Measurements from ENCODE around the gene KLB. TPM values are rescaled to one million over a fixed set of nuclear protein-coding genes. Genes with fewer than 3 reads are reported as not detected.

The KLB gene
- polyA plus RNA-seq, 1 donor (not counting 4 experiments of a cell fraction or from before 2014, with no cell fraction given) = not detected

- Histone ChIP-seq H3K4me1 (ENCODE audit: control insufficient read depth, extremely low read depth, insufficient read depth, low read length) (peaks cover 9% of the 10 kb centered on the region), H3K27me3 (ENCODE audit: control insufficient read depth, extremely low read depth, insufficient read depth, low read length) (no peaks in the 10 kb centered on the region), H3K36me3 (ENCODE audit: control insufficient read depth in 2 of 2, extremely low read depth in 1 of 2, insufficient read depth in 2 of 2, low read length in 2 of 2) (peaks cover 25 to 49% of the 10 kb centered on the region in 2 experiments), H3K79me2 (ENCODE audit: control insufficient read depth, insufficient read depth, low read length) (peaks cover 8% of the 10 kb centered on the region), H4K20me1 (ENCODE audit: control insufficient read depth, extremely low read depth, insufficient read depth, low read length) (peaks cover 24% of the 10 kb centered on the region), H3K9me1 (ENCODE audit: control insufficient read depth, extremely low read depth, insufficient read depth, low read length) (no peaks in the 10 kb centered on the region), H3K4me2 (ENCODE audit: control insufficient read depth, extremely low read depth, insufficient read depth, low read depth, low read length) (no peak overlapping the region), H3K9me3 (ENCODE audit: control insufficient read depth, low read depth, low read length) (no peaks in the 10 kb centered on the region), H3K9ac (ENCODE audit: control insufficient read depth, extremely low read depth, insufficient read depth, low read length) (no peak overlapping the region), H3K4me3 (ENCODE audit: control insufficient read depth in 2 of 3, extremely low read depth in 1 of 3, insufficient read depth in 2 of 3, low read depth in 1 of 3, low read length in 3 of 3) (no peak overlapping the region), H2AFZ (ENCODE audit: control insufficient read depth, low read length) (no peak overlapping the region), H3K27ac (ENCODE audit: control insufficient read depth, insufficient read depth, low read length) (no peak overlapping the region)
- TF ChIP-seq EZH2 (IDR thresholded peaks at IDR 0.05; ENCODE audit: low read length) (no peak), CTCF (optimal IDR thresholded peaks at IDR 0.05 in 1 of 3, IDR thresholded peaks at IDR 0.05 in 1 of 3, conservative IDR thresholded peaks at IDR 0.05 in 1 of 3; ENCODE audit: extremely low read depth in 1 of 3, insufficient read depth in 2 of 3, low read length in 3 of 3) (no peak)
- DNase-seq (ENCODE audit: low read depth, low spot score) (no peak), FAIRE-seq (no peak)
- dilution Hi-C loops (cut with MboI; ENCODE audit: extremely low pct_ligation_motif_present, low sequenced_read_pairs) = no loop called here
These were observed 43.9 kb downstream of the KLB start for GRCh38 chr4:39450618-39451017.

GRCh38 chr4:39451423-39452023 lies 44.8 kb downstream of the KLB start:
- Histone ChIP-seq H2AFZ (ENCODE audit: control insufficient read depth, low read length) (no peak overlapping the region), H3K27me3 (ENCODE audit: control insufficient read depth, extremely low read depth, insufficient read depth, low read length) (no peaks in the 10 kb centered on the region), H3K9ac (ENCODE audit: control insufficient read depth, extremely low read depth, insufficient read depth, low read length) (no peak overlapping the region), H3K4me1 (ENCODE audit: control insufficient read depth, extremely low read depth, insufficient read depth, low read length) (peaks cover 16% of the 10 kb centered on the region), H3K4me2 (ENCODE audit: control insufficient read depth, extremely low read depth, insufficient read depth, low read depth, low read length) (no peak overlapping the region), H3K9me1 (ENCODE audit: control insufficient read depth, extremely low read depth, insufficient read depth, low read length) (no peaks in the 10 kb centered on the region), H3K27ac (ENCODE audit: control insufficient read depth, insufficient read depth, low read length) (no peak overlapping the region), H4K20me1 (ENCODE audit: control insufficient read depth, extremely low read depth, insufficient read depth, low read length) (peaks cover 29% of the 10 kb centered on the region), H3K36me3 (ENCODE audit: control insufficient read depth in 2 of 2, extremely low read depth in 1 of 2, insufficient read depth in 2 of 2, low read length in 2 of 2) (peaks cover 28 to 57% of the 10 kb centered on the region in 2 experiments), H3K9me3 (ENCODE audit: control insufficient read depth, low read depth, low read length) (no peaks in the 10 kb centered on the region), H3K4me3 (ENCODE audit: control insufficient read depth in 2 of 3, extremely low read depth in 1 of 3, insufficient read depth in 2 of 3, low read depth in 1 of 3, low read length in 3 of 3) (no peak overlapping the region), H3K79me2 (ENCODE audit: control insufficient read depth, insufficient read depth, low read length) (peaks cover 17% of the 10 kb centered on the region)
- dilution Hi-C loops (cut with MboI; ENCODE audit: extremely low pct_ligation_motif_present, low sequenced_read_pairs) = no loop called here
- no peak for FAIRE-seq
- no peak for DNase-seq (ENCODE audit: low read depth, low spot score)
- no peak for TF ChIP-seq CTCF (optimal IDR thresholded peaks at IDR 0.05 in 1 of 3, IDR thresholded peaks at IDR 0.05 in 1 of 3, conservative IDR thresholded peaks at IDR 0.05 in 1 of 3; ENCODE audit: extremely low read depth in 1 of 3, insufficient read depth in 2 of 3, low read length in 3 of 3)
- no peak for TF ChIP-seq EZH2 (IDR thresholded peaks at IDR 0.05; ENCODE audit: low read length)
